A549 (cell line): Measurements from ENCODE around the gene NDUFA5. TPM values are rescaled to one million over a fixed set of nuclear protein-coding genes. Genes with fewer than 3 reads are reported as not detected.
A peak's percentile ranks its signal among the peaks of the same experiment; 100 is the strongest.

Experiments
- ATAC-seq, 2 experiments: fragments of 200-7000 bp in 1 of 2; fragments of >200 bp in 1 of 2; cut with Nextera tagmentation in 1 of 2; cut with Tn5 transposase in 1 of 2; 3 replicates each; pipeline versions ENCODE4 v1.8.0 to v1.9.1; 2018 to 2020; ENCODE audit warnings: mild to moderate bottlenecking in 1 of 2, moderate library complexity in 1 of 2
- CTCF ChIA-PET: fragments of 300-600 bp; sonication (Branson Sonifier 250); formaldehyde crosslinking; extraction: SDS; loops from one replicate; lab custom pipeline; 2021; ENCODE audit warnings: antibody characterized with exemption, inconsistent platforms; lab: Yijun Ruan, JAX
- POLR2A ChIA-PET: fragments of 350-600 bp; formaldehyde crosslinking; extraction: SDS; loops from one replicate; lab custom pipeline; 2021; ENCODE audit warnings: antibody characterized with exemption, inconsistent platforms; lab: Yijun Ruan, JAX
- DNase-seq, 2 experiments: peaks; one replicate each; pipeline versions ENCODE4 v3.0.0 to v3.0.0-alpha.2; 2011 to 2016; ENCODE audit warnings: low read depth in 1 of 2, low spot score in 1 of 2
- FAIRE-seq: peaks from 2 replicates; lab custom pipeline; 2011; peaks lifted over from hg19 to GRCh38; lab: Jason Lieb, UNC
- H3K27ac ChIP-seq, 2 experiments: fragments of >200 bp; sonication (Bioruptor Twin); formaldehyde crosslinking; 3 replicates each; pipeline ENCODE4 v1.5.1; 2016 to 2017
- H3K4me1 ChIP-seq: fragments of >200 bp; sonication (Bioruptor Twin); formaldehyde crosslinking; 3 replicates; pipeline ENCODE4 v1.6.1; 2016
- H3K4me2 ChIP-seq: fragments of >200 bp; sonication (Bioruptor Twin); formaldehyde crosslinking; 3 replicates; pipeline ENCODE4 v1.6.1; 2016
- H3K4me3 ChIP-seq: fragments of >200 bp; sonication (Bioruptor Twin); formaldehyde crosslinking; 3 replicates; pipeline ENCODE4 v1.5.1; 2016
- H3K9me3 ChIP-seq: fragments of >200 bp; sonication (Bioruptor Twin); formaldehyde crosslinking; 3 replicates; pipeline ENCODE4 v1.6.1; 2016
- BHLHE40 ChIP-seq: IDR thresholded peaks from 2 replicates; pipeline ENCODE4 v1.6.1; 2012; ENCODE audit warnings: low read depth, low read length, inconsistent platforms
- CBX8 ChIP-seq: fragments of 200-600 bp; sonication (generic); IDR thresholded peaks from 2 replicates; pipeline ENCODE4 v1.6.1; 2016
- EHF ChIP-seq: fragments of 250-450 bp; sonication (Bioruptor Pico); IDR thresholded peaks from 2 replicates; pipeline ENCODE4 v1.5.0; 2020; ENCODE audit warnings: mild to moderate bottlenecking
- GATA3 ChIP-seq: IDR thresholded peaks from 2 replicates; pipeline ENCODE4 v1.6.1; 2012; ENCODE audit warnings: borderline replicate concordance
- HEYL ChIP-seq: fragments of 250-450 bp; sonication (Bioruptor Pico); IDR thresholded peaks from 2 replicates; pipeline ENCODE4 v1.8.0; 2021; ENCODE audit warnings: mild to moderate bottlenecking, moderate library complexity
- HOXA7 ChIP-seq: fragments of 250-450 bp; sonication (Bioruptor Pico); IDR thresholded peaks from 2 replicates; pipeline ENCODE4 v1.5.0; 2020; ENCODE audit warnings: mild to moderate bottlenecking, moderate library complexity
- HOXB13 ChIP-seq: fragments of 250-450 bp; sonication (Bioruptor Pico); IDR thresholded peaks from 2 replicates; pipeline ENCODE4 v1.5.0; 2020; ENCODE audit warnings: low read depth, mild to moderate bottlenecking, moderate library complexity
- HOXB5 ChIP-seq: fragments of 250-450 bp; sonication (Bioruptor Pico); IDR thresholded peaks from 2 replicates; pipeline ENCODE4 v1.5.0; 2020; ENCODE audit warnings: mild to moderate bottlenecking, moderate library complexity
- JUN ChIP-seq, 2 experiments: fragments of >200 bp; sonication (Bioruptor Twin); formaldehyde crosslinking; IDR thresholded peaks; 2 replicates in 1 of 2; 3 replicates in 1 of 2; pipeline ENCODE4 v1.6.1; 2016 to 2017
- JUNB ChIP-seq: fragments of >200 bp; sonication (Bioruptor Twin); formaldehyde crosslinking; IDR thresholded peaks from 2 replicates; pipeline ENCODE4 v1.6.1; 2016
- MAZ ChIP-seq: fragments of 150-350 bp; IDR thresholded peaks from 2 replicates; pipeline ENCODE4 v1.6.1; 2014; ENCODE audit warnings: antibody characterized with exemption, low read depth, low read length, borderline replicate concordance
- MYC ChIP-seq: IDR thresholded peaks from 2 replicates; pipeline ENCODE4 v1.6.1; 2012; ENCODE audit warnings: mild to moderate bottlenecking, inconsistent platforms, low read length, improper control_type of control experiment, borderline replicate concordance
- NFE2L2 ChIP-seq: fragments of 150-350 bp; conservative IDR thresholded peaks from 2 replicates; pipeline ENCODE4 v1.6.1; 2014; ENCODE audit warnings: low read length
- NPAS2 ChIP-seq: fragments of 250-450 bp; sonication (Bioruptor Pico); IDR thresholded peaks from 2 replicates; pipeline ENCODE4 v1.8.0; 2022; ENCODE audit warnings: mild to moderate bottlenecking, moderate library complexity, borderline replicate concordance
- NR3C1 ChIP-seq: fragments of >200 bp; sonication (Bioruptor Twin); formaldehyde crosslinking; IDR thresholded peaks from 3 replicates; pipeline ENCODE4 v1.6.1; 2017
- PHF8 ChIP-seq: fragments of 200-600 bp; sonication (generic); IDR thresholded peaks from 2 replicates; pipeline ENCODE4 v1.6.1; 2016; ENCODE audit warnings: low read depth, mild to moderate bottlenecking, antibody characterized with exemption, moderate library complexity, borderline replicate concordance
- POLR2AphosphoS2 ChIP-seq: conservative IDR thresholded peaks from 2 replicates; pipeline ENCODE4 v1.6.1; 2012; ENCODE audit warnings: low read length, improper control_type of control experiment, inconsistent platforms
- RCOR1 ChIP-seq: fragments of 150-350 bp; IDR thresholded peaks from 2 replicates; pipeline ENCODE4 v1.6.1; 2014; ENCODE audit warnings: antibody characterized with exemption, low read length, low read depth
- TFCP2L1 ChIP-seq: fragments of 250-450 bp; sonication (Bioruptor Pico); IDR thresholded peaks from 2 replicates; pipeline ENCODE4 v1.5.0; 2021; ENCODE audit warnings: mild to moderate bottlenecking
- TP53 ChIP-seq: fragments of 250-450 bp; sonication (Bioruptor Pico); IDR thresholded peaks from 2 replicates; pipeline ENCODE4 v1.5.0; 2021; ENCODE audit warnings: mild to moderate bottlenecking, moderate library complexity
- ZC3H11A ChIP-seq: fragments of 450-650 bp; IDR thresholded peaks from 2 replicates; pipeline ENCODE4 v1.6.1; 2014; ENCODE audit warnings: antibody characterized with exemption, mild to moderate bottlenecking
- ZNF302 ChIP-seq: fragments of 250-450 bp; sonication (Bioruptor Pico); IDR thresholded peaks from 2 replicates; pipeline ENCODE4 v1.9.0; 2021; ENCODE audit warnings: inconsistent platforms, mild to moderate bottlenecking, moderate library complexity
- WGBS: methylation state at CpG from one replicate; pipeline ENCODE4 v1.1.6; 2017; ENCODE audit errors: missing lambda C conversion rate; 5-methylcytosine and 5-hydroxymethylcytosine counted together
- polyA plus RNA-seq, 4 experiments: library from polyadenylated mRNA; depleted of rRNA in 3 of 4; stranded (reverse); fragments of >200 nt; fragmentation: RNase III in 1 of 4; extraction: RNeasy Plus Mini Kit Qiagen cat#74134 plus additional on column Dnase treatment in 1 of 4; gene quantifications; 2 replicates in 3 of 4; 3 replicates in 1 of 4; pipeline ENCODE4 v1.2.3, GENCODE V29; 2011 to 2017
- TF ChIP-seq, protein P1 (sequence below): fragments of >200 bp; sonication (Bioruptor Twin); formaldehyde crosslinking; IDR thresholded peaks from 3 replicates; pipeline ENCODE4 v1.6.1; 2016
- TF ChIP-seq, protein P2 (sequence below): fragments of 250-450 bp; sonication (Bioruptor Pico); IDR thresholded peaks from 2 replicates; pipeline ENCODE4 v1.5.0; 2020; ENCODE audit warnings: low read depth, mild to moderate bottlenecking, moderate library complexity
- TF ChIP-seq, protein P3 (sequence below): fragments of 450-650 bp; IDR thresholded peaks from 2 replicates; pipeline ENCODE4 v1.6.1; 2014; ENCODE audit warnings: antibody characterized with exemption
- TF ChIP-seq, protein P4 (sequence below): IDR thresholded peaks from 2 replicates; pipeline ENCODE4 v1.6.1; 2012
- TF ChIP-seq, protein P5 (sequence below): IDR thresholded peaks from 2 replicates; pipeline ENCODE4 v1.6.1; 2012
- TF ChIP-seq, protein P6 (sequence below): IDR thresholded peaks from 2 replicates; pipeline ENCODE4 v1.6.1; 2012; ENCODE audit warnings: low read depth, borderline replicate concordance

Gene NDUFA5
- polyA plus RNA-seq, 2 of the 4 experiments (the other 2 are of a cell fraction) = 58.8 to 64.8 TPM

DNA sequence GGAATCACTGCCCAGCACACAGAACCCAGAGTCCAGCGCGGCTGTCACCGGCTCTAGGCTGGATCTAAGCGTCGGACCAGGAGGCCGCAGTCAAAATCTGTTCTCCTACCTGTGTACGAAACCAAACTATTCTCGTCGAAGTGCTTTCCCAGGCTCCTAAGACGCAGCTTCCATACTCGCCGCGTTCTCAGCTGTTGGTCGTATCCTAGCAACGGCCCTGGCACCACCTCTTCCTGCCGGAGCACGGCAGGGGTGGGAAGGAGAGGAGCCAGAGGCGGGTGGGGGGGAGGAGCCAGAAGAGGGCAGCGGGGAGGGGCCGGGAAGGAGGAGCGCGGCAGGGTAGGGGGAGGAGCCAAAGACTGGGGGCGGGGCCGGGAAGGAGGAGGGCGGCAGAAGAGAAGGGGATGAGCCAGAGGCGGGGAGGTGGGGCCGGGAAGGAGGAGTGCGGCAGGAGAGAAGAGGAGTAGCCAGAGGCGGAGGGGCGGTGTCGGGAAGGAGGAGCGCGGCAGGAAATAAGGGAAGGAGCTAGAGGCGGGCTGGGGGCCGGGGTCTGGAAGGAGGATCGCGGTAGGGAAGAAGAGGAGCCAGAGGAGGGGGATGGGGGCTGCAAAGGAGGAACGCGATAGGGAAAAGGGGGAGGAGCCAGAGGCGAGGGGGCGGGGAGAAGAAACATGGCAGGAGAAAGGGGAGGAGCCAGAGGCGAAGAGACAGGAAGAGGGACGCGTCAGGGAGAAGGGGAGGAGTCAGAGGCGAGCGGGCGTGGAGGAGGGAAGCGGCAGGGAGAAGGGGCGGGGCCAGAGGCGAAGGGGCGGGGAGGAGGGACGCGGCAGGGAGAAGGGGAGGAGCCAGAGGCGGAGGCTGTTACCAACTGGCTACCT is 23.0 kb downstream of the NDUFA5 start, which contains the start of gene IQUB:
Gene IQUB (minus strand): TSS at position 213 of the 878 bp plus-strand sequence. CDS start 22,255 bp downstream, outside the sequence.
- FAIRE-seq = no peak

DNA sequence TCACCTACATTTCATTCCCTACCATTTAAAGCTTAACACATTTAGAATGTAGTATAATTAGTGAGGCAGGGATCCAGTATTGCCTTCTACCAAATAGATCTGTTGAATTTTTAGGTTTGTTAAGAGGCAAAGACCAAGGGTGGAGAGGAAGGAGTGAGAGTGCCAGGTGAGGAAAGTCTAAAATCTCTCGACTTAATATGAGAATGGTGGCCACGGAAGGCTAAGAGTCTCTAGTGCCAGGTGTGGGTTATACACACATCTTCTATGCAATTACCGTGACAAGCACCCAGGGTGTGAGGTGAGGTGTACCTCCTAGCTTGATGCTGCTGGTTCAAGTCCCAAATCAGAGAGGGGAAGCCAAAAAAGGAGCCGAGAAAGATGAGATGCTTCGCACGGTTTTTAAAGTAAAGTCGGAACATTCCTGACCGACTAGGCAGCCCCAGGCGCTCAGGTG is 23.7 kb downstream of the NDUFA5 start:
- H3K4me1 ChIP-seq = peaks cover 21% of the 10 kb centered on the region
- H3K9me3 ChIP-seq = no peaks in the 10 kb centered on the region
- TF ChIP-seq, protein P1, sequence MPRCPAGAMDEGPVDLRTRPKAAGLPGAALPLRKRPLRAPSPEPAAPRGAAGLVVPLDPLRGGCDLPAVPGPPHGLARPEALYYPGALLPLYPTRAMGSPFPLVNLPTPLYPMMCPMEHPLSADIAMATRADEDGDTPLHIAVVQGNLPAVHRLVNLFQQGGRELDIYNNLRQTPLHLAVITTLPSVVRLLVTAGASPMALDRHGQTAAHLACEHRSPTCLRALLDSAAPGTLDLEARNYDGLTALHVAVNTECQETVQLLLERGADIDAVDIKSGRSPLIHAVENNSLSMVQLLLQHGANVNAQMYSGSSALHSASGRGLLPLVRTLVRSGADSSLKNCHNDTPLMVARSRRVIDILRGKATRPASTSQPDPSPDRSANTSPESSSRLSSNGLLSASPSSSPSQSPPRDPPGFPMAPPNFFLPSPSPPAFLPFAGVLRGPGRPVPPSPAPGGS = no peak
- TF ChIP-seq GATA3 (no peak), JUNB (no peak), POLR2AphosphoS2 (no peak), NPAS2 (CRISPR knock-in tag) (no peak), TP53 (CRISPR knock-in tag) (no peak), PHF8 (no peak), MAZ (no peak), BHLHE40 (no peak), ZC3H11A (no peak), HOXB5 (no peak), HOXA7 (CRISPR knock-in tag) (no peak), EHF (CRISPR knock-in tag) (no peak)
- TF ChIP-seq, protein P2, sequence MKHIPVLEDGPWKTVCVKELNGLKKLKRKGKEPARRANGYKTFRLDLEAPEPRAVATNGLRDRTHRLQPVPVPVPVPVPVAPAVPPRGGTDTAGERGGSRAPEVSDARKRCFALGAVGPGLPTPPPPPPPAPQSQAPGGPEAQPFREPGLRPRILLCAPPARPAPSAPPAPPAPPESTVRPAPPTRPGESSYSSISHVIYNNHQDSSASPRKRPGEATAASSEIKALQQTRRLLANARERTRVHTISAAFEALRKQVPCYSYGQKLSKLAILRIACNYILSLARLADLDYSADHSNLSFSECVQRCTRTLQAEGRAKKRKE (CRISPR knock-in tag) = no peak
- TF ChIP-seq, protein P3, sequence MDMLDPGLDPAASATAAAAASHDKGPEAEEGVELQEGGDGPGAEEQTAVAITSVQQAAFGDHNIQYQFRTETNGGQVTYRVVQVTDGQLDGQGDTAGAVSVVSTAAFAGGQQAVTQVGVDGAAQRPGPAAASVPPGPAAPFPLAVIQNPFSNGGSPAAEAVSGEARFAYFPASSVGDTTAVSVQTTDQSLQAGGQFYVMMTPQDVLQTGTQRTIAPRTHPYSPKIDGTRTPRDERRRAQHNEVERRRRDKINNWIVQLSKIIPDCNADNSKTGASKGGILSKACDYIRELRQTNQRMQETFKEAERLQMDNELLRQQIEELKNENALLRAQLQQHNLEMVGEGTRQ = no peak
- TF ChIP-seq, protein P4, sequence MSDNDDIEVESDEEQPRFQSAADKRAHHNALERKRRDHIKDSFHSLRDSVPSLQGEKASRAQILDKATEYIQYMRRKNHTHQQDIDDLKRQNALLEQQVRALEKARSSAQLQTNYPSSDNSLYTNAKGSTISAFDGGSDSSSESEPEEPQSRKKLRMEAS = no peak
- H3K4me2 ChIP-seq = peak overlapping the region; percentile 93
- ATAC-seq (peak; percentile 25 to 31), DNase-seq (no peak), FAIRE-seq (no peak)
- H3K27ac ChIP-seq = peak overlapping the region in 1 of 2 experiments; percentile 33; a peak in 2 of 6 replicates
- 4% methylated on average over 9 of the region's 9 CpGs for WGBS
- CTCF ChIA-PET = interaction anchor here (1.1 kb wide), 1 partner anchor 20 kb away, joined by 3 read pairs; no protein-coding TSS in a partner anchor
- POLR2A ChIA-PET = interaction anchor here (0.7 to 1.9 kb wide), 3 partner anchors 14 to 59 kb away, joined by 3 to 10 read pairs (median 7); partner anchors contain the start of gene NDUFA5
- peak overlapping the region; percentile 63 for H3K4me3 ChIP-seq

More for the DNA sequence above, 23.0 kb downstream of the NDUFA5 start, which contains the start of gene IQUB:
- CTCF ChIA-PET = interaction anchor here (0.7 to 2.1 kb wide), 3 partner anchors 19 to 337 kb away, joined by 3 to 10 read pairs (median 3); no protein-coding TSS in a partner anchor
- TF ChIP-seq RCOR1 (no peak), BHLHE40 (no peak), HEYL (CRISPR knock-in tag) (no peak), TP53 (CRISPR knock-in tag) (no peak), NFE2L2 (no peak), TFCP2L1 (CRISPR knock-in tag) (no peak), CBX8 (no peak), MYC (no peak), JUN (IDR thresholded peaks at IDR 0.05) (peak in 1 of 2 experiments; percentile 10; a peak in 1 of 5 replicates), HOXA7 (CRISPR knock-in tag) (no peak), PHF8 (0 out of 2 replicates have a peak, but pooled peaks have one; percentile 14), HOXB13 (CRISPR knock-in tag) (no peak), JUNB (no peak), NR3C1 (no peak), ZNF302 (CRISPR knock-in tag) (no peak)
- TF ChIP-seq, protein P5, sequence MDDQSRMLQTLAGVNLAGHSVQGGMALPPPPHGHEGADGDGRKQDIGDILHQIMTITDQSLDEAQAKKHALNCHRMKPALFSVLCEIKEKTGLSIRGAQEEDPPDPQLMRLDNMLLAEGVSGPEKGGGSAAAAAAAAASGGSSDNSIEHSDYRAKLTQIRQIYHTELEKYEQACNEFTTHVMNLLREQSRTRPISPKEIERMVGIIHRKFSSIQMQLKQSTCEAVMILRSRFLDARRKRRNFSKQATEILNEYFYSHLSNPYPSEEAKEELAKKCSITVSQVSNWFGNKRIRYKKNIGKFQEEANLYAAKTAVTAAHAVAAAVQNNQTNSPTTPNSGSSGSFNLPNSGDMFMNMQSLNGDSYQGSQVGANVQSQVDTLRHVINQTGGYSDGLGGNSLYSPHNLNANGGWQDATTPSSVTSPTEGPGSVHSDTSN = no peak
- TF ChIP-seq, protein P6, sequence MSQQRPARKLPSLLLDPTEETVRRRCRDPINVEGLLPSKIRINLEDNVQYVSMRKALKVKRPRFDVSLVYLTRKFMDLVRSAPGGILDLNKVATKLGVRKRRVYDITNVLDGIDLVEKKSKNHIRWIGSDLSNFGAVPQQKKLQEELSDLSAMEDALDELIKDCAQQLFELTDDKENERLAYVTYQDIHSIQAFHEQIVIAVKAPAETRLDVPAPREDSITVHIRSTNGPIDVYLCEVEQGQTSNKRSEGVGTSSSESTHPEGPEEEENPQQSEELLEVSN = no peak
- TF ChIP-seq, all 56 proteins: peak for 2
- H3K27ac ChIP-seq = peak within 1 kb of the TSS; percentile 78 to 89
- H3K4me2 ChIP-seq = peak within 1 kb of the TSS; percentile 93
- DNase-seq = peak; percentile 88 to 96
- under 1% methylated on average over 37 of the region's 54 CpGs for WGBS
- H3K9me3 ChIP-seq = no peaks in the 10 kb centered on the region
- peak within 1 kb of the TSS; percentile 63 for H3K4me3 ChIP-seq
- peak; percentile 91 to 92 for ATAC-seq
- POLR2A ChIA-PET = interaction anchor here (0.7 to 1.9 kb wide), 3 partner anchors 14 to 58 kb away, joined by 3 to 10 read pairs (median 7); partner anchors contain the start of gene NDUFA5
- peaks cover 21% of the 10 kb centered on the region for H3K4me1 ChIP-seq
